C1 segment of cervical spinal cord (tissue), 14 donors: ENCODE measurements around the gene PLIN4.

Source experiments
- DNase-seq, 14 donors: peaks; one replicate each; lab custom pipeline; 2025; lab: John Stamatoyannopoulos, UW

Gene PLIN4

DNA sequence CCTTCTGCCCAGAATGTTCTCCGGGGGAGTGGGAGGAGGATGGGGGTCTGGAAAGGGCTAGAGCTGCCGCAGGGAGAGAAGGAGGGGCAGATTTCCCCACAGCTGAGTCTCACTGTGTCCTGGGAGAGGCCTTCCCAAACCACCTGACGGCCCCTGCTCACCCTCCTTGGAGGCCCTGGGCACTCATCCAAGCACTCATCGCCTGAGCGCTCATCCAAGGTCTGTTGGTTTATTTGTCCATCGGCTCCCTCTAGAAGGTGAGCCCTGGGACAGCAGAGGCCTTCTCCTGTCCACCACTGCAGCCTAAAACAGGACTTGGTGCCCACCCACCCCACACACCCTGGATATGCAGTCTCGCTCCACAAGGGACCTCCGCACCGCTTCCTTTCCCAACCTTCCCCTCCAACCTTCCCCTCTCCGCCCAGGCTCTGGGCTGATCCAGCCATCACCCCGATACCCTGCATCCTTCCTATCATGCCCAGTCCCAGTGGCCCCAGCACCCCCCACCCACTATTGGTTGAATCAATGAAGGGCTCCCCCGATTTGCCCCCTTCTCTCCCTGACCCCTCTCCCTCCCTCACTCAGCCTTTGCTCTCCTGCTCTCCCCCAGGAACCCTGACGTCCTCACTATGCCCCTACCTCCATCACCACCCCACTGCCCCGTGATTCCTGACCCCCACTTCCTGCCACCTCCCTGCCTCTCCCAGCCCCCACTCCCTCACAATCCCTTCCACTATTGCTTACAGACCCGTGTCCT, 62.4 kb downstream of the PLIN4 start:
- peak in 9 of 14 donors; percentile 12 to 90 (median 56) for DNase-seq

DNA sequence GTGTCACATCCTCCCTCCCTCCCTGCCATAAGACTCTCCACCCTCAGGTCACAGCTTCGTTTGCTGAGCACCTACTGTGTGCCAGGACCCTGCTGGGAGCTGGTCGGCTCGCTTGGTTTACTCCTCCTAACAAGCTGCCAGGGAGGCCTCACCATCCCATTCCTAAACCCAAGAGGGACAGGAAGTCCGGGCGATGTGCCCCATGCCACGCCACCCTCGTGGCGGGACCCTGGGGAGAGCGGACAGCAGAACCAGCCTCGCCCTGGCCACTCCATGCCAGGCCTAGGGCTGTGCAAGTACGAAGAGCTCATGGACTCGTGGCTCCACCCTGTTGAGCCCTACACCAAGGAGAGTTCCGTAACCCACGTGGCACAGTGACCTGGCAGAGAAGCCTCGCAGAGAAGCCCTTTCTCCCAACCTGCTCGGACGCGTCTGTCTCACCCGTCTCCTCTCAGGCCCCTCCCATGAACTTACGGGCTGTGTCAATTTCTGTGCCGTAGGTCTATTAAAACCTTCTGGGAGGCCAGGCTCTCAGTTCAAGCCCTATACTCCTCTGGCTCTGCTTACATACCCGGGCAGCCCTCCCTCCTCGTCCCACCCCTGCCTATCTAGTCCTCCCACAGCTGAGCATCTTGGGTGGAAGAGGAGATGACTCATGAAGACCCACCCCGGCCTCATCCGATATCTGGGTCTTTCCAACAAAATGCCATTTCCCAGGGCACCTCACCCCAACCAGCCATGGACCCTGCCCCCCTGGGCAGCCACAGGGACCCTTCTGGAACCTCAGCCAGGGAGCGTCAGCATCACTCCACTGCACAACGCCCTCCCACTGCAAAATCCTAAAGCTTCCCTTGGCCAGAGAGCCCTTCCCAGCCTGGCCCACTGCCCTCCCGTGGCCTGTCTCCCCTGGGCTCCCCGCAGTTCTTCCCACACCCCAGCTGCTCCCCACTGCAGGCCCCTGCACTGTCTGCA, 63.3 kb downstream of the PLIN4 start:
- DNase-seq = peak in 2 of 14 donors; percentile 10 to 51

DNA sequence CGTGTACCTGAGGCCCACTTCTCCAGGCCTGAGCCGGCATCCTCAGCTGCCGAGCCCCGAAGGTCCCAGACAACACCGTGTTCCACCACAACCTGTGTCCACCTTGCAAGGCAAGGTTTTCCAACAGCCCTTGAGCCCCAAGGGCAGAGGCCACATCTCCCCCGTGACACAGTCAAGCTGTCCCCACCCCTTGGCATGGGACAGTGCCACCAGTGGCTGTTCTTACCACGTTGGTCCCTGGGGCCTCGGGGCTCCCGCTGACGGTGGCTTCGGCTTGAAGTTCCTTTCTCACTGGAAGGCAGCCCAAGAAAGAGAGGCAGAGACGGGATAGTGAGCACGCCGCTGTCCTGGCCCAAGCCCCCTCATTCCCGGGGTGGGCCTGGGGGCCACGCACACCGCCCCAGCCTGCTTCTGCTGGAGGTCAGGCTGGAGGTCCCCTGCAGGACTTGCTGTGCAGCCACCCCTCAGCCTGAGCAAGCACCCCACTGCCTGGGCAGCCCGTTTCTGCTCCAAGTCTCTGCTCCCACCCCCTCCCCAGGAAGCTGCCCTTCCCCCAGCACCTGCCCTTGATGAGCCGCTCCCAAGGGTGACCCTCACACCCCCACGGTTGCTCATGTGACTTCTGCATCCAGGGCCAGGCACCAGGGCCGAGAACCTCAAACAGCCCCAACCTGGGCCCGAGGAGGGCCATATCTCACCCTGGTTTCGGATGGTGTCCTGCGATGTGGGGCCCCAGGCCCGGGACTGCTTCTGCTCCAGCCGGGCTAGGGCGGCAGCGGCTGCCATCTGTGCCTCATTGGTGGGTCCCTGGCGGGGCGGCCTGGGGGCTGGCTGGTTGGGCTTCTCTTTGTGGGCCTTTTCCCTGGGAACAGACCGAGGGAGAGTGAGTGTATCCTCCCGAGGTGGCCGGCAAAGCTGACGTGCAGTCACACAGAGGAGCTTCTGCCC, 64.8 kb downstream of the PLIN4 start:
- DNase-seq = no peak

DNA sequence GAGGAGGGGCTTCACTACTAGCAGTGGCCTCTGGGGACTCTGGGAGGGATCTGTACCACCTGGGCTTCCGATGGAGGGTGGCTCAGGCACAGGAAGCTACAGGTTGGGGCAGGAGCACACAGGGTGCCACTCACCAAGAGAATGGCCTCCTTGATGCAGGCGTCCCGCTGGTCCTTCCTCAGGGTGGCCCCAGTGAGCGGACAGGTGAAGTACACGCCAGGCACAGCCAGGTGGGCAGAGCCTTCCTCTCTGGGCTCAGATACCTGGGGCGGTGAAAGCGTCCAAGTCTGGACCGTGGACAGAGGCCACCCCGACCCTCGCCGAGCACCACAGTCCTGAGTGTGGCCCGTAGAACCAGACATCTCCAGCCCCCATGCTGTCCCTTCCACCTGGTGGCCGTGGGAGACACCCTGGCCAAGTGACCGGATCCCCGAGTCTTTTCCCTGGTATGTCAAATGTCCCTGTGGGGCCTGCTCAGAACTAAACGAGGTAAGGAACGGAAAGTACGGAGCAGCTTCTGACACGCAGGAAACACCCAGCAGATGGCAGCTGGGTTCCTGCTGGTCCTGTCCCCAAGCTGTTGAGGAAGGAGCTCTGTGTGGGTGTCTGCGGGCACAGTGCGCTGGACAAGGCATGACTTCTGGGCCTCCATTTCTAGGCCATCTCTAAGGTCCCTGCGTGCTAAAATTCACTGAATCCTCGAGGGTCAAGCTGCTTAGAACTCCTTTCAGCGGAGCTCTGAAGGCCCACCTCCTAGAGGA, 65.9 kb downstream of the PLIN4 start:
- peak in 1 of 14 donors; percentile 36 for DNase-seq
